HEK293T (cell line): ENCODE data around the gene LEMD1.

ENCODE experiments used
- ARNT ChIP-seq: fragments of 450-650 bp; IDR thresholded peaks from 2 replicates; pipeline ENCODE4 v1.6.1; 2017; ENCODE audit warnings: mild to moderate bottlenecking
- BHLHE40 ChIP-seq: fragments of 450-650 bp; IDR thresholded peaks from 2 replicates; pipeline ENCODE4 v1.6.1; 2016; ENCODE audit warnings: mild to moderate bottlenecking, moderate library complexity, borderline replicate concordance
- CTBP1 ChIP-seq: fragments of 450-650 bp; IDR thresholded peaks from 2 replicates; pipeline ENCODE4 v1.6.1; 2016; ENCODE audit warnings: borderline replicate concordance
- ELF4 ChIP-seq: fragments of 450-650 bp; IDR thresholded peaks from 2 replicates; pipeline ENCODE4 v1.6.1; 2017; ENCODE audit warnings: antibody characterized with exemption
- FOXA1 ChIP-seq: fragments of 450-650 bp; IDR thresholded peaks from 2 replicates; pipeline ENCODE4 v1.6.1; 2016; ENCODE audit warnings: mild to moderate bottlenecking
- FOXK2 ChIP-seq: fragments of 450-650 bp; IDR thresholded peaks from 2 replicates; pipeline ENCODE4 v1.6.1; 2016; ENCODE audit warnings: mild to moderate bottlenecking
- FOXM1 ChIP-seq: fragments of 450-650 bp; IDR thresholded peaks from 2 replicates; pipeline ENCODE4 v1.6.1; 2017; ENCODE audit warnings: mild to moderate bottlenecking, borderline replicate concordance
- HDGF ChIP-seq: fragments of 450-650 bp; IDR thresholded peaks from 2 replicates; pipeline ENCODE4 v1.6.1; 2017; ENCODE audit warnings: antibody characterized with exemption, borderline replicate concordance
- NFRKB ChIP-seq: fragments of 450-650 bp; IDR thresholded peaks from 2 replicates; pipeline ENCODE4 v1.6.1; 2016; ENCODE audit warnings: mild to moderate bottlenecking, moderate library complexity
- PKNOX1 ChIP-seq: fragments of 450-650 bp; IDR thresholded peaks from 2 replicates; pipeline ENCODE4 v1.6.1; 2016
- SUZ12 ChIP-seq: fragments of 450-650 bp; IDR thresholded peaks from 2 replicates; pipeline ENCODE4 v1.6.1; 2016; ENCODE audit warnings: mild to moderate bottlenecking
- ZNF384 ChIP-seq: fragments of 450-650 bp; IDR thresholded peaks from 2 replicates; pipeline ENCODE4 v1.6.1; 2016

- TF ChIP-seq FOXM1 (no peak), NFRKB (no peak), PKNOX1 (no peak), HDGF (no peak), BHLHE40 (no peak), ARNT (no peak), FOXA1 (no peak), ELF4 (no peak), FOXK2 (no peak), SUZ12 (no peak), ZNF384 (no peak), CTBP1 (no peak)
Measured at GRCh38 chr1:205370780-205371179, 51.1 kb downstream of the LEMD1 start.
